ENCODE measurements around the gene NACC1.

NACC1 gene

GRCh38 chr19:13095934-13096927 is 21.8 kb upstream of the NACC1 start:
- DNase-seq (ENCODE audit: low read depth in 1 of 2, low spot score in 1 of 2): peak in 1 of 2 experiments; percentile 83
- Histone ChIP-seq H3K27ac (replicated peaks) (peak overlapping the region; percentile 99), H3K27me3 (ENCODE audit: insufficient read depth, poor library complexity, severe bottlenecking) (no peaks in the 10 kb centered on the region), H3K4me3 (replicated peaks; ENCODE audit: insufficient read depth, low read length) (peak overlapping the region; percentile 40)
- TF ChIP-seq CTCF (IDR thresholded peaks at IDR 0.05; ENCODE audit: insufficient read depth, low read length) (peak; percentile 1), SPI1 (IDR thresholded peaks at IDR 0.05; ENCODE audit: borderline replicate concordance, low read depth) (no peak), REST (IDR thresholded peaks at IDR 0.05; ENCODE audit: insufficient replicate concordance, low read depth) (peak; percentile 0), POLR2AphosphoS5 (IDR thresholded peaks at IDR 0.05; ENCODE audit: low read depth) (peak; percentile 85), GABPA (IDR thresholded peaks at IDR 0.05; ENCODE audit: low read depth) (no peak)

- DNase-seq (ENCODE audit: low read depth in 1 of 2, low spot score in 1 of 2): no peak
- Histone ChIP-seq H3K27me3 (ENCODE audit: insufficient read depth, poor library complexity, severe bottlenecking) (no peaks in the 10 kb centered on the region), H3K4me3 (replicated peaks; ENCODE audit: insufficient read depth, low read length) (peak overlapping the region; percentile 33), H3K27ac (replicated peaks) (peak overlapping the region; percentile 99)
- no peak for TF ChIP-seq POLR2AphosphoS5 (IDR thresholded peaks at IDR 0.05; ENCODE audit: low read depth)
- TF ChIP-seq GABPA (IDR thresholded peaks at IDR 0.05; ENCODE audit: low read depth): no peak
- TF ChIP-seq SPI1 (IDR thresholded peaks at IDR 0.05; ENCODE audit: borderline replicate concordance, low read depth): no peak
- TF ChIP-seq CTCF (IDR thresholded peaks at IDR 0.05; ENCODE audit: insufficient read depth, low read length): no peak
- TF ChIP-seq REST (IDR thresholded peaks at IDR 0.05; ENCODE audit: insufficient replicate concordance, low read depth): no peak
These were observed 21.0 kb upstream of the NACC1 start for GRCh38 chr19:13097033-13097462.

- TF ChIP-seq REST (IDR thresholded peaks at IDR 0.05; ENCODE audit: insufficient replicate concordance, low read depth) (no peak), SPI1 (IDR thresholded peaks at IDR 0.05; ENCODE audit: borderline replicate concordance, low read depth) (no peak), POLR2AphosphoS5 (IDR thresholded peaks at IDR 0.05; ENCODE audit: low read depth) (peak; percentile 98)
- H3K4me3 ChIP-seq (replicated peaks; ENCODE audit: insufficient read depth, low read length): peak overlapping the region; percentile 33
- DNase-seq (ENCODE audit: low read depth in 1 of 2, low spot score in 1 of 2): peak; percentile 80 to 88
- H3K27ac ChIP-seq (replicated peaks): peak overlapping the region; percentile 99
- no peaks in the 10 kb centered on the region for H3K27me3 ChIP-seq (ENCODE audit: insufficient read depth, poor library complexity, severe bottlenecking)
These were observed 20.4 kb upstream of the NACC1 start for GRCh38 chr19:13097463-13098258.
